Peyer's patch (tissue), 4 donors: ENCODE results near the gene PNMA6A.
"Not testable (repeated sequence)": the region's sequence is repeated elsewhere in the genome, so short reads cannot be mapped to it uniquely, and the experiment has no call there.

ENCODE experiments used
- CTCF ChIP-seq, 6 experiments: fragments of 450-650 bp in 4 of 6; fragments of 200-600 bp in 2 of 6; sonication (generic) in 1 of 6; IDR thresholded peaks; one replicate each; pipeline ENCODE4 v1.5.1; 2017 to 2019; ENCODE audit warnings: antibody characterized with exemption in 6 of 6, mild to moderate bottlenecking in 3 of 6, moderate library complexity in 1 of 6
- POLR2A ChIP-seq, 2 donors: fragments of 450-650 bp; IDR thresholded peaks; one replicate each; pipeline ENCODE4 v1.5.1; 2017; ENCODE audit warnings: antibody characterized with exemption in 2 of 2, mild to moderate bottlenecking in 2 of 2, moderate library complexity in 2 of 2

GRCh38 chrX:153077437-153078135, 5.3 kb downstream of the PNMA6A start:
- not testable (repeated sequence) for TF ChIP-seq CTCF, POLR2A (IDR thresholded peaks at IDR 0.05)
